SU-DHL-6 (cell line): ENCODE data around the gene RAD51B.

ENCODE experiments used
- H2AFZ ChIP-seq: fragments of 200-600 bp; sonication (generic); 2 replicates; pipeline ENCODE4 v1.6.1; 2014; ENCODE audit warnings: low read depth, mild to moderate bottlenecking, moderate library complexity, mixed read lengths, antibody characterized with exemption, low read length; ENCODE audit not compliant: severe bottlenecking
- H3F3A ChIP-seq: fragments of 200-600 bp; shearing (Covaris generic); 2 replicates; pipeline ENCODE4 v1.6.0; 2016; ENCODE audit warnings: antibody characterized with exemption, mild to moderate bottlenecking; ENCODE audit not compliant: insufficient read depth
- H3K27ac ChIP-seq: fragments of 200-600 bp; sonication (generic); 2 replicates; pipeline ENCODE4 v1.5.1; 2016; ENCODE audit warnings: low read depth, mild to moderate bottlenecking, low read length, moderate library complexity, mixed read lengths
- H3K27me3 ChIP-seq: fragments of 200-600 bp; sonication (generic), shearing (Covaris generic); 2 replicates; pipeline ENCODE4 v1.6.0; 2014; ENCODE audit warnings: mild to moderate bottlenecking, low read length
- H3K36me3 ChIP-seq: fragments of 200-600 bp; sonication (generic); 2 replicates; pipeline ENCODE4 v1.6.1; 2014; ENCODE audit warnings: mild to moderate bottlenecking, low read length, mixed read lengths
- H3K4me2 ChIP-seq: fragments of 300-600, 200-600 bp; shearing (Covaris generic), sonication (generic); 2 replicates; pipeline ENCODE4 v1.6.0; 2014; ENCODE audit warnings: low read length, low read depth, mild to moderate bottlenecking; ENCODE audit not compliant: poor library complexity, severe bottlenecking
- H3K4me3 ChIP-seq: fragments of 200-600 bp; sonication (generic); 2 replicates; pipeline ENCODE4 v1.5.1; 2014; ENCODE audit warnings: antibody characterized with exemption, low read length, mild to moderate bottlenecking, mixed read lengths; ENCODE audit not compliant: insufficient read depth, poor library complexity, severe bottlenecking
- H3K79me2 ChIP-seq: fragments of 200-600 bp; sonication (generic); 2 replicates; pipeline ENCODE4 v1.6.1; 2014; ENCODE audit warnings: mild to moderate bottlenecking, low read length, moderate library complexity; ENCODE audit not compliant: insufficient read depth
- H3K9ac ChIP-seq: fragments of 200-600 bp; sonication (generic); 2 replicates; pipeline ENCODE4 v1.7.0; 2014; ENCODE audit warnings: mild to moderate bottlenecking, low read length
- H3K9me2 ChIP-seq: fragments of 200-600 bp; sonication (generic); replicated peaks from 2 replicates; pipeline ENCODE4 v1.6.1; 2014; ENCODE audit warnings: low read length; ENCODE audit not compliant: insufficient read depth
- H3K9me3 ChIP-seq: fragments of 200-600 bp; sonication (generic); 2 replicates; pipeline ENCODE4 v1.6.1; 2014; ENCODE audit warnings: low read length, mixed read lengths; ENCODE audit not compliant: insufficient read depth
- H4K20me1 ChIP-seq: fragments of 200-600 bp; sonication (generic); 2 replicates; pipeline ENCODE4 v1.6.1; 2014; ENCODE audit warnings: low read depth, mild to moderate bottlenecking, antibody characterized with exemption, low read length, moderate library complexity, mixed read lengths
- EZH2phosphoT487 ChIP-seq: fragments of 200-600 bp; sonication (generic), shearing (Covaris generic); conservative IDR thresholded peaks from 2 replicates; pipeline ENCODE4 v1.6.1; 2018; ENCODE audit warnings: mild to moderate bottlenecking, antibody characterized with exemption, low read length, moderate library complexity, mixed read lengths
- TF ChIP-seq, protein P1 (sequence below): fragments of 200-600 bp; sonication (generic); IDR thresholded peaks from one replicate; pipeline ENCODE4 v1.5.1; 2017; ENCODE audit warnings: antibody characterized with exemption, mild to moderate bottlenecking, low read length, moderate library complexity; ENCODE audit not compliant: insufficient read depth, poor library complexity, severe bottlenecking

The RAD51B gene

DNA sequence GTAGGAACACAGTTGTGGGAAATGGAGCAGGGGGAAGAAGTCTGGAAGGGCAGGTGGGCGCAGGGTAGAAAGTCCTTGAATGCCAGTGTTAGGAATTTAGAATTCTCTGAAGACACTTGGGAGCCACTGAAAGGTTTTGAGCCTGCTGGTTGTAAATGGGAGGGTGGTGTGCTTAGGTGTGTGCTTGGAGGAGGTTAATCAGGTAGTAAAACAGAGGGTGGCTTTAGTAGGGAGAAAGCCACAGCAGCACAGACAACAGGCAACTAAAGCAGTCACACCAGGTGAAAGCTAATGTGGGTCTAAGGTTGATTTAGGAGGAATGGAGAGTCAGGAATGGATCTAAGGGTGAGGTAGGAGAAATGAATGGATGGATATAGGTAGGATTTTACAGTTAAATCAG lies 588.2 kb downstream of the RAD51B start:
- H4K20me1 ChIP-seq: no peaks in the 10 kb centered on the region
- no peaks in the 10 kb centered on the region for H3K9me3 ChIP-seq
- no peak for TF ChIP-seq EZH2phosphoT487
- TF ChIP-seq, protein P1, sequence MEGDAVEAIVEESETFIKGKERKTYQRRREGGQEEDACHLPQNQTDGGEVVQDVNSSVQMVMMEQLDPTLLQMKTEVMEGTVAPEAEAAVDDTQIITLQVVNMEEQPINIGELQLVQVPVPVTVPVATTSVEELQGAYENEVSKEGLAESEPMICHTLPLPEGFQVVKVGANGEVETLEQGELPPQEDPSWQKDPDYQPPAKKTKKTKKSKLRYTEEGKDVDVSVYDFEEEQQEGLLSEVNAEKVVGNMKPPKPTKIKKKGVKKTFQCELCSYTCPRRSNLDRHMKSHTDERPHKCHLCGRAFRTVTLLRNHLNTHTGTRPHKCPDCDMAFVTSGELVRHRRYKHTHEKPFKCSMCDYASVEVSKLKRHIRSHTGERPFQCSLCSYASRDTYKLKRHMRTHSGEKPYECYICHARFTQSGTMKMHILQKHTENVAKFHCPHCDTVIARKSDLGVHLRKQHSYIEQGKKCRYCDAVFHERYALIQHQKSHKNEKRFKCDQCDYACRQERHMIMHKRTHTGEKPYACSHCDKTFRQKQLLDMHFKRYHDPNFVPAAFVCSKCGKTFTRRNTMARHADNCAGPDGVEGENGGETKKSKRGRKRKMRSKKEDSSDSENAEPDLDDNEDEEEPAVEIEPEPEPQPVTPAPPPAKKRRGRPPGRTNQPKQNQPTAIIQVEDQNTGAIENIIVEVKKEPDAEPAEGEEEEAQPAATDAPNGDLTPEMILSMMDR: no peak
- no peaks in the 10 kb centered on the region for H3K27me3 ChIP-seq
- no peaks in the 10 kb centered on the region for H3K79me2 ChIP-seq
- no peak overlapping the region for H3K4me3 ChIP-seq
- H2AFZ ChIP-seq: no peak overlapping the region
- no peaks in the 10 kb centered on the region for H3K36me3 ChIP-seq
- peaks cover 27% of the 10 kb centered on the region for H3F3A ChIP-seq
- H3K4me2 ChIP-seq: peak overlapping the region; percentile 0
- H3K27ac ChIP-seq: peak overlapping the region; percentile 31
- H3K9me2 ChIP-seq: no peaks in the 10 kb centered on the region
- peak overlapping the region; percentile 8; the same call in 1 of the 2 replicates for H3K9ac ChIP-seq

DNA sequence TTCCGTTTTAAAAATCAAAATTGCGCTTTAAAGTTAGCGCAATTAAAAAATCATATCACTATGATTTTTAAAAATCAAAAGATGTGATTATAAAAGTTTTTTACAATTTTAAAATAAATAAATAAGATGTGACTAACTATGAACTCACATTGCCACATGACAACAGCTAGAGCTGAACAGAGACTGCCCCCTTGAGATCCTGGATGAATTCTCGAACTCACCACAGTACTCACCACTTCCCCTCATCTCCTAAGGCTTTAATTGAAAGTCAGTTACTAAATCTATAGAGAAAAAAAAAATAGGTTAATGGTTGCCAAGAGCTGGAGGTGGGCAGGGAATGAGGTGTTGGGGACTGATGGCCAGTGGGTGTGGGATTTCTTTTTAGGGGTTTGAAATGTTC lies 589.1 kb downstream of the RAD51B start:
- no peak for TF ChIP-seq EZH2phosphoT487
- TF ChIP-seq, protein P1: peak; percentile 44
- Histone ChIP-seq H3F3A (peaks cover 18% of the 10 kb centered on the region), H3K36me3 (no peaks in the 10 kb centered on the region), H3K4me3 (no peak overlapping the region), H3K79me2 (no peaks in the 10 kb centered on the region), H3K9me2 (no peaks in the 10 kb centered on the region), H3K27ac (no peak overlapping the region; the same call in 1 of the 2 replicates), H4K20me1 (no peaks in the 10 kb centered on the region), H3K27me3 (no peaks in the 10 kb centered on the region), H3K9ac (peak overlapping the region; percentile 17; the same call in 1 of the 2 replicates), H2AFZ (no peak overlapping the region), H3K4me2 (peak overlapping the region; percentile 7), H3K9me3 (no peaks in the 10 kb centered on the region)

DNA sequence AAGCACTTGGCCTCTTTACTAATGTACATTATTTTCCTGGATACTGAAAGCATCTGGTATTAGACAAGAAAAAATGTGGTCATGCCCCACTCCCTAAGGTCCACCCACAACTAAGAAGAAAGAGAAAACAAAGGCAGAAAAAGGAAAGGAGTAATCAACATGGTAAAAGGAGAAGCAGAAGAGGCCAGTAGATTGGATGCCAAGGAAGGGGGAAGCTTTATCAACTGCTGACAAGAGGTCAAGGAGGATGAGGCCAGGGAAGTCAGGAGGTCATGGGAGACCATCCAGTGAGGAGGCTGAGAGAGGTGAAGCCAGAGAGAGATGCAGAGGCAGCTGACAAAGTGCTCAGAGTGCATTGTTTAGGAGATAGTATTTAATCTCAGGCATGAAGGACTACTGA lies 589.8 kb downstream of the RAD51B start:
- Histone ChIP-seq H3K27ac (no peak overlapping the region), H3K4me3 (no peak overlapping the region), H3F3A (peaks cover 11% of the 10 kb centered on the region; the same call in 1 of the 2 replicates), H4K20me1 (no peaks in the 10 kb centered on the region), H2AFZ (no peak overlapping the region), H3K27me3 (no peaks in the 10 kb centered on the region), H3K79me2 (no peaks in the 10 kb centered on the region), H3K36me3 (no peaks in the 10 kb centered on the region), H3K9me2 (no peaks in the 10 kb centered on the region), H3K9ac (peak overlapping the region; percentile 17; the same call in 1 of the 2 replicates), H3K4me2 (peak overlapping the region; percentile 7), H3K9me3 (no peaks in the 10 kb centered on the region)
- TF ChIP-seq, protein P1: no peak
- TF ChIP-seq EZH2phosphoT487: no peak
